Kasumi-1 (cell line): Measurements from ENCODE around the gene TRAPPC11.

Source experiments
- DNase-seq, 2 experiments: peaks; one replicate each; lab custom pipeline; 2025; lab: John Stamatoyannopoulos, UW

The TRAPPC11 gene

DNA sequence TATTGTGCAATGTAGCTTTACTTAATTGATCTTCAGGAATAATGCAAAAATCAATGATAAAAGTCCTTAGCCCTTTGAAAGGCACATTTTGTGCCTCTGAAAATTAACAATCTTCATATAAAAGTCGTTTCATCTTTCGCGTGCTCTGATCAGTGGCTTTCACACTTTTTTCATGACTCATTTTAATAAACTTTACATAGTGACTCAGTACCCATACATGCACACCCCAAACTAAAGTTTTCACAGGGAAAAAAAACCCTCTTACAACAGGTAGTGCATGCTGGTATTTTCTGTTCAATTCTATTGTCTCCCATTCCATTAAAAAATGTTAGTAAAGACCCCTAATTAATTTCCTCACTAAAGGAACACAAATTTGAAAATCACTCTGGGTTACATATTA is 21.6 kb upstream of the TRAPPC11 start:
- DNase-seq, result no peak

DNA sequence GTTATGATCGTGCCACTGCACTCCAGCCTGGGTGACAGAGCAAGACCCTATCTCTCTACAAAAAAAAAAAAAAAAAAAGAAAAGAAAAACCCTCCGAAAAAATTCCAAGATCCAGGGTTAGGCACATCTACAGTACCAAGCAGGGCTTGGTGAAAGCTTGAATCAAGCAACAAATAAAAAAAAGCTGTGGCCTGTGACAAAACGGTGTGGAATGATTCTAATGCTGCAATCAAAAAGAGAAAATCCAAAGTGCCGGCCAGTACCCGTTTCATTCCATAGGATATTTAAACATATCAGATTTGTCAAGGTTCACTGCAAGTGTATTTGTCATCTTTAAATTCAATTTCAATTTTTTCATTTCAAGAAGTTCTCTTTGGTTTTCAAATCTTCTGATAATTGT is 20.7 kb upstream of the TRAPPC11 start:
- no peak for DNase-seq

DNA sequence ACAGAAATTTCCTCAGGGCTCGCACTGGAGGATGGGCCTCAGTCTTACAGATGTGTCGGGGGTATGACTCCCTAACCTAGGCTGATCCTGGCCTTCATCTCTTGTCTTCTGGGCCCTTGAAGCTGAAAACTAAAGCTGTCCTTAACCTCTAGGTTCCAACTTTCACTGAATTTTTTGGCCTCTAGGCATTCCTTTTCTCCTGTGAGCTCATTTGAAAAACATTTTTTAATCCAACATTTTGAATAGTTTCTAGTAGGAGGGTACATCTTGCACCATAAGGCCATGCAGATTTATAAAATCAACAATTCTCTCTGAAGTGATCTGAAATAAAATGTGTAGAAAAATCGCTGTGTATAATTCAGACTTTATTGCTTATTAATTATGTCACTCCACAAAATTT is 19.8 kb upstream of the TRAPPC11 start:
- DNase-seq, result no peak

DNA sequence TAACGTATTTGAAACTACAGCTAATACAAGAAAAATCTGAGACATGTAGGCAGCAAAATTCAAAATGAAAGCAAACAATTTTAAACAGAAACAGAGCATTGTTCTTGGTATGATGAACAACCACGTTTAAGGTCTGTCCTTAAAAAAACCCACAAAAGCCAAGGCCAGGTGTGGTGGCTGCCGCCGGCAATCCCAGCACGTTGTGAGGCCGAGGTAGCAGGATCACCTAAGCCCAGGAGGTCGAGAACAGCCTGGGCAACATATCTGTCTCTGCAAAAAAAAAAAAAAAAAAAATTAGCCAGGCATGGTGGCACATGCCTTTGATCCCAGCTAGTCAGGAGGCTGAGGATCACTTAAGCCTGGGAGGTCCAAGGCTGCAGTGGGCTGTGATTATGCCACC is 13.8 kb upstream of the TRAPPC11 start:
- no peak for DNase-seq

DNA sequence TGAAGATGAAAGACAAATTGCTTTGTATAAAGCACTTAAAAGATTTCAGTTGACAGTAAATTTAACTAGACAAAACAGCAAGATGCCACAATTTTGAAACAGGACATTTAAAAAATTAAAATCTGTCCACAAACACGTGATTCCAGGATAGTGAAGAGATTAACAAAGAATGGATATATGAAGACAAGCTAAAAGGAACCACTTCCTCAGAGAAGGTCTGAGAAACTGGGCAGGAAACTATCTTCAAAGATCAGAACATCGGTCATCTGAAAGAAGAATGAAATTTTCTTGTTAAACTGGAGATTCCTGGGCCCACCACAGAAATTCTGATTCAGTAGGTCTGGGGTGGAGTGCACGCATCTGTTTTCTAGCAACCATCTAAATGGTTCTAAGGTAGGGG is 1.5 kb upstream of the TRAPPC11 start:
- peak in 1 of 2 experiments; percentile 7 for DNase-seq

DNA sequence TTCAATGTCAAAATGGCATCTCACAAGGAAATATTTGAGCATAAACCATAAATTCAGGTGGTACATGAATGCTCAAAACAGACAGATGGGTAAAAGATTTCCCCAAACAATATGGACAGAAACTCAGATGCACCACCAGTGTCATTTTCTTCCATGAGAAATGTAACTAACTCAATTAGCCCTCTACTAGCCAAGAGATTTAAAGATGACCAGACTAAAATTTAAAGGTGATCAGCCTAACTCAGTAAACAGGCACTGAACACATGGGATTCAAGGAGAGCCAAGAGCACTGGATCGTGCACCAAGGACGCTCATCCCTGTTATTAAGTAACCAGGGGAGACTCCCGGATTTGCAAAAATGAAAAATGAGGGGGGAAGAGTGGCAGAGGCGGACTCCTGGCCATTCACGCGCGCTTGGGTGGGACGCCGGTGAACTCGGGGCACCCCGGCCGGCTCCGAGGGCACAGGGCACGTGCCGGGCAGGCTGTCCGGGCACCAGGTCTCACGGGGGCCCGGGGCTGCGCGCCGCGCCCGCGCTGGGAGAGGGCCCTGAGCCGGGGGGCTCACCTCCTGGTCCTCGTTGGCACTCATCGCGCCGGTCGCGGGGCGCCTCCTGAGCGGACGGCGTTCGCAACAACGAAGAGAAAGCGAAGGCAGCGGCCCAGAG is 598 bp upstream of the TRAPPC11 start:
- DNase-seq, result peak in 1 of 2 experiments; percentile 30

DNA sequence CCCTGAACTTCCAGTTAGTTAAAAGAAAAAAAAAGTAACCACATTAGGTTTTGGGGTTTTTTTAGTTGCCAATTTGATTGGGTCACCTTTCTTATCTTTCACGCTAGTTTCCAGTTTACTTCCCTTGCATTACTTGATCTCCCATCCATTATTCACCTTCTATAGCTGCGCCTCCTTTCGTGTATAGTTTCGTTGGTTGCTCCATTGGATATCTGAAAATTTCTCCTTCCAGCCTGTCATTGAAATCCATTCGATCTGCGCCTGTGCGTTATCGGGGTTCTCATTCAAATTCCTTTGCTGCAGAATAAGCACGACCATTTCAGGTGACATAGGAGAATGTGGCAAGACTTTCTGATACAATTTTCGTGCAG is 764 bp downstream of the TRAPPC11 start:
- peak; percentile 36 to 45 for DNase-seq

DNA sequence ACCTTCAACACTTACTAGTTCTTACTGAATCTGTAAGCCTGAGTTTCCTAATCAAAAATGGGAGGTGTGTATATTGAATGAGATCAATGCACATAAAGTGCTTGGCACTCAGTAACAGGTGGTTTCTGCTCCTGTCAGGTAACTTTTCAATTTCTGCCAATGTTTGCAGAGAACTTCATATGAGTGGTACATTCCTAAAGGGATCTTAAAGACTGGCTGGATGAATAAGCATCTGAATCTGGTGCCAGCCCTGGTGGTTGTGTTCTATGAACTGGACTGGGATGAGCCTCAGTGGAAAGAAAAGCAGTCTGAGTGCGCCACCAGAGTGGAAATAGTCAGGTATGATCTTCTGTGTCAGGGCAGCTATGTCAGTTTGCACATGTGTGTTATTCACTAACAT is 7.0 kb downstream of the TRAPPC11 start:
- DNase-seq, result no peak

DNA sequence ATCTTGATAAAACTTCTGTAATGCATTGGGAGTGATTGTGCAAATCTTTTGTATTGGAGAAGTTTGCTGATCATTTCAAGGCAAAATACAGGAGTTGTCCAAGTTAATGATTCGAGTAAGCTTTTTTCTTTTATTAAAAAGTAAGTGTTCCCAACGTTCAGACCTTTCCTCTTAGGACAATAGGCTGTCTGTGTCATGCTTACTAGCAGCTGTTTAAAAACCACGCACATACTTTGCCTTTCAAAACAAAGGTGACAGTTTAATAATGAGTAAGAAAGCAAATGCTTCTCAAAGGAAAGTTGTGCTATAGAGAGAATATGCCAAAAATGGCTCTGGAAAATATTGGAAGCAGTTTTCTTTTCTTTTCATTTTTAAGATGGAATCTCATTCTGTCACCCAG is 11.2 kb downstream of the TRAPPC11 start:
- no peak for DNase-seq

DNA sequence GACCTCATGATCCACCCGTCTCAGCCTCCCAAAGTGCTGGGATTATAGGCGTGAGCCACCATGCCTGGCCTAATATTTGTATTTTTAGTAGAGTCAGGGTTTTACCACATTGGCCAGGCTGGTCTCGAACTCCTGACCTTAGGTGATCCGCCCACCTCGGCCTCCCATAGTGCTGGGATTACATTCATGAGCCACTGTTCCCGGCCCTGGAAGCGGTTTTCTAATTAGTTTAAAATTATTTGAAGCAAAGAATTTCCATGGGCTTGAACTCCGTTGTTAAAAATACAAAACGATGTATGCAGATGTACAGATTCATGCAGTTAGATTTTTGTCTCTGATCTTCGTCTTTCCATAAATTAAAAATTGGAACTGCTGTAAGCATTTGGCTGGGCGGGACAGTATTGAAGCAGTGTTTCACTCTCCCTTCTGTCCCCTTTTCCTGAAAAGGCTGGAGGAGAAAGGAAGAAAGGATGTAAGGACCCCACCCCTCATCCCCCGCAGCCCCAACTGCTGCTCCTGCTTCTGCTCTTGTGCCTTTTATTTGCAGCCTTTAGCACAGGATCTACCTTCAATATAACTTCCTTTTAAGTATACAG is 12.0 kb downstream of the TRAPPC11 start:
- no peak for DNase-seq

DNA sequence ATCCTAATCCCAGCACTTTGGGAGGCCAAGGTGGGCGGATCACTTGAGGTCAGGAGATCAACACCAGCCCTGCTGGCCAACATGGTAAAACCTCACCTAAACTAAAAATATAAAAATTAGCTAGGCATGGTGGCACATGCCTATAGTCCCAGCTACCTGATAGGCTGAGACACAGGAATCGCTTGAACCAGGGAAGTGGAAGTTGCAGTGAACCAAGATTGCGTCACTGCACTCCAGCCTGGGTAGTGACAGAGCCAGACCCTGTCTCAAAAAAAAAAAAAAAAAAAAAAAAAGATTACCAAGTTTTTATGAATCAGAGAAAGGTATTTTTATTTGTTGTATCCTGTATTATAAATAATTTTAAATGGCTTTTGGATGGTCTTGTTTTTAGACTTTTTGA is 15.1 kb downstream of the TRAPPC11 start:
- DNase-seq, result peak; percentile 17 to 29

DNA sequence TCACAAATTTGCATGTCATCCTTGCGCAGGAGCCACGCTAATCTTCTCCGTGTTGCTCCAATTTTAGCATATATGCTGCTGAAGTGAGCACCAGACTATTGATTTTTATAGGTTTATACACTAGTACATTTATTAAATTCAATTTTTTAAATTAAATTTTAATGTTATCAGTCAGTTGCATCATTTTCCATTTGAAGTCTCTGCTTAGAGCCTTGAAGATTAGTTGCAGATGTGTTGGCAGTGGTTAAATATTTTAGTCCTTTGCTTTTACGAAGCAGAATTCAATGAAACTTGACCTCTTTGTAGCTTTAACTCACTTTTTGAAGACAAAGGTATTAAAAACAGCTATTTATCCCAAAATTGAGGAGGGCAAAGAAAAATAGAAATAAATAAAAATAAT is 16.5 kb downstream of the TRAPPC11 start:
- no peak for DNase-seq

DNA sequence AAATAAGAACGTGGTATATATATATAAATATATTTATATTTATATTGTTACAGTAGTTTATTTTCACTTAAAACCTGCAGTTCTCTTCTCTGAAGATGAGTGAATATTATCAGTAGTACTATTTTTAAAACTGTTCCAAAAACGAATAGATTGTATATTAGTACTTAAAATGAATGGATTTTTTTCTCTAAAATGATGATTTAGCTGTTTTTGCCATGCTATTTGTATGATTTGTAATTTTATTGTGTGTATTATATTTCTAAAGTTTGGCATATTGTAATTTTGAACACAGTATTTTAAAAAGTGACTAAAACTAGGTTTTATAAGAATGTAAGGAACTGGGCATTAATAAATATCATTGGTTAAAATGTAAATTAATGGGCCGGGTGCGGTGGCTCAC is 22.0 kb downstream of the TRAPPC11 start:
- no peak for DNase-seq

DNA sequence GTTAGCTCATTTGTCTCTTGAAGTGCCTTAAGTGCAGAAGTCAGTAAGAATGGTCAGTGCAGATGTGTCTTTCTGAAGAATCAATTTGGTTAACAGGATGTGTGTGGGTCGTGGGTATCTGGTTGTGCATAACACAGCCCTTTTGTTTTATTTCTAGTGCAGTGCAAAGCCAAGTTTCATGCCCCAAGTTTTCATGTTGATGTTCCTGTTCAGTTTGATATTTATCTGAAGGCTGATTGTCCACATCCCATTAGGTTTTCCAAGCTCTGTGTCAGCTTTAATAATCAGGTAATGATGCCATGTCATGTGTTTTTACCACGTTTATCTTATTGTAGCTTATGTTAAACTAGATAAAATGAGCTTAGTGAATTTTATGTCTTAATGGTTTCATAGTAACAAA is 27.4 kb downstream of the TRAPPC11 start:
- DNase-seq, result no peak

DNA sequence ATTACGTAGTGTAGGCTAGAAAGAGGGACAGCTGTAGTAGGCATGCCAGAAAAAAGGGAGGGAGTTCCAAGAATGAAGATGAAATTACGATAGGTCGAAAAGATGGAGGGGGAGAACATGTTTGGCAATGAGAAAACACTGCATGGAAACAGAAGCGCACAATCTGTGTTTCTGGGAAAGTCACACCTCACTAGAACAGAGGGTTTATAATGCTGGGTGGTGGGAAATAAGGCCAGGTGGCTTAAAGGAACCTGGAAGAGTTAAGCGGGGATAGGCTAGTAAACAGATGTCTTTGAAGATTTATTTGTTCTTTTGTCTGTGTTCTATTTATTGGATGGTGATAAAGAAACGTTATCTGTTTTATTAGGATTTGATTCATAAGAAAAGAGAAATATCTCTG is 29.1 kb downstream of the TRAPPC11 start:
- DNase-seq, result no peak

DNA sequence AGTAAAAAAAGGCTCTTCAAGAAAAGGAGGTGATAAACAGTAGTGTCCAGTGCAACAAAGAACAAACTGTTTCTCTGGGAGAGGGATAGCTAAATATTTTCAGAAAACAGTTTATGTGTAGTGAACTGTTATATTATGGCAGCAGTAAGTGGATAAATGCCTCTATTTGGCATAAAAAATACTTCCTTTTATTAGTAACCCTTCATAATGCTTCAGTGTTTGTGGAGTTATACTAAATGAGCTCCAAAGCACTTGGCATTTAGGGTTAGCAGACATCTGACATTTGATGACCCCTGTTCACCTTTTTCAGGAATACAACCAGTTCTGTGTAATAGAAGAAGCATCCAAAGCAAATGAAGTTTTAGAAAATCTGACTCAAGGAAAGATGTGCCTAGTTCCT is 31.9 kb downstream of the TRAPPC11 start:
- DNase-seq, result no peak

DNA sequence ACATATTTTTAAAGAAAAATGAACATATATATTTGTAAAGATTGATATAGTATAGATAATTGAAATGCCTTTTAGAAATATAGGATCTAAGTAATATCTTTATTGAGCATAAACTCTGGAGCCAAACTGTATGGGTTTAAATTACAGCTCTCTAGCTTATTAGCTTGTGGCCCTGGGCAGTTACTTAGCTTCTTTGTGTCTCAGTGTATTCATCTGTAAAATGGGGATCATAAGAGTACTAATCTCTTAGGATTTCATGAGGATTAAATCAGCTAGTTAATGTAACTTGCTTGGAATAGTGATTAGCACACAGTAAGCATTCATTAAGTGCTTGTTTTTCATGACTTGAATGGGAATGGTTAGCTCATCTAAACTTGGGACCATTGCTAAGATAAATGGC is 32.8 kb downstream of the TRAPPC11 start:
- DNase-seq, result no peak

DNA sequence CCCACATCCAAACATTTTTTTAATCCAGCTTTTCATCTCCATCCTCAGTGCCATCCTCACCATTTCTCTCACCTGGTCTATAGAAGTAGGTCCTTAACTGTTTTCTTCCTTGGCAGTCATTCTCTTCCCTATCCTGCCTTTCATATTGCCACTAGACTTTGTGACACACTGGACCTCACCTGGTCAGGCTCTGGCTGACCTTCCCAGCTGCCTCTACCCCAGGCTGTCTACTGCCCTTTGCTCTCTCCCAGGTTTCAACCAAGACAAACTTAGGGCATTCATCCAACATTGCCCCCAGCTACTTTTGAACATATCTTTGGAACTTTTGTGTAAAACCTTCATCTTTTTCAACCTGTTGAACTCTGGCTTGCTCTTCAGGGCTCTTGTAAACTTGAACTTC is 39.8 kb downstream of the TRAPPC11 start:
- no peak for DNase-seq

DNA sequence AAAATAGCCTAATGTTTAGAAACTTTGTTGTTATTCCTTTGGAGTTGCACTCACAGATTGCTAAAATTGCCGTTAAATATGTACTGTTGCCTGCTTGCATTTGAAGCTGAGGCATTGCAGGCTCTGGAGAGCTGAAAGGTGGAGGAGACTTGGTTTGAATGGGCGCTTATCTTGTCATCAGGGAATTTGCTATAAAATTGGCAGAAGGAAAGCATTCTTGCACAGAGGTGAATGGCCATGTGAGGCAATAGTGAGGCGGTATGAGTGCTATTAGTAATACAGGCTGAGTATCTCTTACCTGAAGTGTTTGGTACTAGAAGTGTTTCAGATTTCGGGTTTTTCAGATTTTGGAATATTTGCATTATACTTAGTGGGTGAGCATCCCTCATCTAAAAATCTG is 41.3 kb downstream of the TRAPPC11 start:
- DNase-seq, result no peak

DNA sequence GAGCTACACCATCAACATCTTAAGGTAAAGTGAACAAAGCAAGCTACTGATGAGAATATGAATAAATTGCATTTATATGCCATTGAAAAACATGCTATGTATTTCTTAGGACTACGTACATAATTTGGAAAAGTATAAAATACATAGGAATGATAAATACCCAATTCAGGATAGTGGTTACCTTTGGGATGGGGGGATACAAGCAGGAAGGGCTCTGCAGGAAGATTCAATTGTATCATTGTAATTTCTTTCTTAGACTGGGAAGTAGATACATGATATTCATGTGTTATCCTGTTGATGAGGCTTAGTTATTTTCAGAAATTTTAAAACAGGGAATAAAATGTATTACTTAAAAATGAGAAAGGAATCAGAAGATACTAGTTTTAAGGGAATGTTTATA is 43.4 kb downstream of the TRAPPC11 start:
- DNase-seq, result no peak

DNA sequence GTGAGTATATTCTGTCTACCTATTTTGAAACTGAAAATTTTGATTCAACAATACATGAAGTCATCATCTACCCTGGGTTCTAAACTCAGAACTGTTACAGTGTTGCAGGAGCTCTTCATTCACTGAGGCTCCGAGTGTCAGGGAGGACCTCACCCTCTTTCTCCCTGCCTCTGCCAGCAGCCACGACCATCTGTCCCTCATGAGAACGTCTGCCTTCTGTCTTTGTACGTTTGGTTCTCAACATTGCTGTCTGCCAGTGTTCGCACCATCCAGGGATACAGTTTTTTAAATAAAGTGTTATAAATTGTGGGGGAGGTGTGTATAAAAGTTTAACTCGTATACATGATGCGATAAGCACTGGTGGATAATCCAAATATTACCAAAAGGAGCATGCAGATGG is 55.5 kb downstream of the TRAPPC11 start:
- no peak for DNase-seq

DNA sequence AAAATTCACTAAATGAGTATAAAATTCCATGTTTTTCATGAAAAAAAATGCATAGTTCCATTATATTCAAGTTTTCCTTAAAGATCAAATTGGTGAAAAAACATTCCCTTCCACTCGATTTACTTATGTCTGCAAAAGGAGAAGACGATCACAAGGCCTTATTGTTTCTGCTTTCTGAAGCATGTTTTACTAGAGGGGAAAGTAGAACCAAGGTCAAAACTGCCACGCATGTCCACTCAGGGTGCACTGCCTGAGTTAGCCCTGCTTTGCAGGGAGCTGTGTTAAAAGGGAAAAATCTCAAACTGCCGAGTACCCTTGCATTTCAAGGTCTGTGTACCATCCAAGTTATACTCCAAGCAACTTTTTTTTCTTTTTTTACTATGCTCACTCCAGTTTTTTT is 57.2 kb downstream of the TRAPPC11 start:
- DNase-seq, result no peak

DNA sequence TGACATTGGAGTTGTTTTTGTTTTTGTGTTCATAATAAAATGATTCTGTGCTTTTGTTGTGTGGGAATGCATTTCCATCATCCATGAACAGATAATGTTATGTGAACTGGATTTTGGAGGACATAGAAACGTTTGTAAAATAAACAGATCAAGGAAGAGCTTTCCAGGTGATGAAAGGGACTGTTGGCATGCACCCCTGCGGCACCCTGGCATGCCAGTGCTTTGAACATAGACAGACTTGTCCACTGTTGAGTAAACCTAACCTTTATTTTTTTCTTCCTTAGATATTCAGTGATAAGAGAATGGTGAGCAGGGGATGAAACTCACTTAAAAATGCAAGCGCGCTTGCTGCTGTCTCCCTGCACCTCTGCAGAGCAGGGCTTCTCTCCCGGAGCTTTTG is 59.8 kb downstream of the TRAPPC11 start:
- DNase-seq, result no peak
